Measurements from ENCODE around the gene MAP4K2. TPM values are rescaled to one million over a fixed set of nuclear protein-coding genes. Genes with fewer than 3 reads are reported as not detected.

The MAP4K2 gene
- total and polyA plus RNA-seq, 9 of the 15 experiments (the other 6 are each of a cell fraction or from before 2014, with no cell fraction given) = 0.13 to 14.5 (median 7.3) TPM

- TF ChIP-seq ZNF263 (CRISPR knock-in tag; IDR thresholded peaks at IDR 0.05; ENCODE audit: borderline replicate concordance) (peak; percentile 49; the same call in 1 of the 2 replicates), BACH1 (tag; IDR thresholded peaks at IDR 0.05) (no peak), SMARCA5 (IDR thresholded peaks at IDR 0.05) (no peak), DPF2 (IDR thresholded peaks at IDR 0.05) (peak; percentile 58), ZBTB49 (CRISPR knock-in tag; IDR thresholded peaks at IDR 0.05; ENCODE audit: borderline replicate concordance) (no peak), SREBF2 (CRISPR knock-in tag; IDR thresholded peaks at IDR 0.05) (no peak), NR2C2 (CRISPR knock-in tag; IDR thresholded peaks at IDR 0.05) (no peak; the same call in 1 of the 2 replicates), NR2C2 (tag; IDR thresholded peaks at IDR 0.05) (no peak), TFAP4 (CRISPR knock-in tag; IDR thresholded peaks at IDR 0.05; ENCODE audit: borderline replicate concordance) (no peak; the same call in 1 of the 2 replicates), GTF2B (IDR thresholded peaks at IDR 0.05; ENCODE audit: extremely low read depth, insufficient read length) (no peak), ZBTB7A (IDR thresholded peaks at IDR 0.05; ENCODE audit: borderline replicate concordance, control insufficient read depth, low read depth, low read length) (peak; percentile 84), PATZ1 (CRISPR knock-in tag; IDR thresholded peaks at IDR 0.05; ENCODE audit: borderline replicate concordance) (no peak), FIP1L1 (IDR thresholded peaks at IDR 0.05; ENCODE audit: low read depth, low read length, poor library complexity, severe bottlenecking) (no peak), ZNF778 (CRISPR knock-in tag; IDR thresholded peaks at IDR 0.05) (no peak)
These were observed 40.1 kb upstream of the MAP4K2 start (continued) for GRCh38 chr11:64842851-64843685.

Data from K562 (cell line).